Bronchial smooth muscle cell (primary cell): ENCODE data around the gene LCN9. TPM values are rescaled to one million over a fixed set of nuclear protein-coding genes. Genes with fewer than 3 reads are reported as not detected.

Experiments used
- total RNA-seq: library from RNA; depleted of rRNA; stranded (reverse); fragments of >200 nt; gene quantifications from 2 replicates; pipeline ENCODE4 v1.2.1, GENCODE V29; 2014

Gene LCN9, protein sequence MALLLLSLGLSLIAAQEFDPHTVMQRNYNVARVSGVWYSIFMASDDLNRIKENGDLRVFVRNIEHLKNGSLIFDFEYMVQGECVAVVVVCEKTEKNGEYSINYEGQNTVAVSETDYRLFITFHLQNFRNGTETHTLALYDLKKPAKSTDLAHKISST
- not detected in 2 replicates for total RNA-seq

DNA sequence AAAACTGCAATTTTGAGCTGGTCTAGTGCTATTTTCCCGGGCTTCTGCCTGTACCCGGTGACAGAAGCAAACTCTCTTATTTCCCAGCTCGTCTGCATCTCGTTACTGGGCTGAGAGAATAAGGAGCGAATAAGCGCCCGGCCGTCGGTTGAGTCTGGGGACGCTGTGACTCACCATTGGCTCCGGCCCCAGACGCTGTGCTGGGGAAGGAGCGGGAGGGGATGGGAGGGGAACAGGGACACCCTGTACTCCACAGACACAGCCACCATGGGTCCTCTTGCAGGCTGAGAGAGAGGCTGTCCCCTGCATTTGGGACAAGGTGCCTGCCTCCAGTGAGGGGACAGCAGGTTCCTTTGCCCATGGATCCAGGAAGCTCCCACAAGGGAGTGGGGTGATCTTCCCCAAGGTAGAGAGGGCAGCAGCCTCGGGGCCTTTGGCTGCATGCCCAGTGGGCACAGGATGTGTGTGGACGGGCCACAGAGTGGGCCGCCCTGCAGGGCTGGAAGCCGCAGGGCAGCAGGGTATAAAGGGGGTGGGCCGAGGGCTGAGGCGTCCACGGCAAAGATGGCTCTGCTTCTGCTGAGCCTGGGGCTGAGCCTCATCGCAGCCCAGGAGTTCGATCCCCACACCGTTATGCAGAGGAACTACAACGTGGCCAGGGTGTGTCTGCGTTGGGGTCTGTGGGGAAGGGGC is at the start of gene LCN9:
LCN9 (plus strand) TSS at position 552 of the 693 bp plus-strand sequence; CDS start at position 565, 13 bp downstream.

DNA sequence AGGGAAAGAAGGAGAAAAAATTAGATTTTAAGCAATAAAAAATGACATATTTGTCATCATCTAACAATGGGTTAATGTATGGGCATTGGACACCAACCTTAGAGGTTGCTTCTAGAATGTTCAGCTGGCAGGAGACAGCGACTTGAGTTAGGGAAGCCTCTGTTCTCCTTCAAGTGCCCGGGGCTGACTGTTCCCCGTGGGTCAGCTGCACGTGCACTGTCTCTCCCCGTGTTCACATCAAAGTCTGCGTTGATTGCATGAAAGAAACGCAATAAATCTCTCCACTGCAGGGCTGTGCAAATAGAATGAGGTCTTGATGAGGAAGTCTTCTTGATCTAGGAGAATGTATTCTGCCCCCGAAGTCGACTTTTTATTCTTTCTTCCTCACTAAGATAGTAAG is 23.9 kb upstream of the LCN9 start, which contains the start of gene GLT6D1:
GLT6D1 (minus strand) TSS at position 345 of the 400 bp plus-strand sequence. CDS start 353 bp downstream, outside the sequence.

DNA sequence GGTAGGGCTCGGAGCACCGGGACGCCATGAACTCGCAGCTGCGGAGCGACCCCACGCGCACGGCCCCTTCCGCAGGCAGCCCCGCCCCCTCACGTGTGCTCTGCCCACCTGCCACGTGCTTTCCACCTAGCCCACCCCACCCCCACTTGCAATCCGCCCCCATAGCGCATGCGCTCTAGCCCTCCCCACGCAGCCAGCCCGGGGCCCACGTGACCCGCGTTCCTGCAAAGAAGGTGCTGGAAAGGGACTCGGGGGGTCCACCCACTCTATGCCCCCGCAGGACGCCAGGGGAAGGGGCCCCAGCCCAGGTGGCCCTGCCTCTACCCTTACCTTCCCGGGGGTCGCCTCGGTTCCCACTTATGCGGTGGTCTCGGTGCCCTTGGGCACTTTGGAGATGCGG is 36.3 kb downstream of the LCN9 start, which contains the start of gene SOHLH1:
SOHLH1 (minus strand) TSS at position 42 of the 400 bp plus-strand sequence; CDS start at position 28, 14 bp downstream.

DNA sequence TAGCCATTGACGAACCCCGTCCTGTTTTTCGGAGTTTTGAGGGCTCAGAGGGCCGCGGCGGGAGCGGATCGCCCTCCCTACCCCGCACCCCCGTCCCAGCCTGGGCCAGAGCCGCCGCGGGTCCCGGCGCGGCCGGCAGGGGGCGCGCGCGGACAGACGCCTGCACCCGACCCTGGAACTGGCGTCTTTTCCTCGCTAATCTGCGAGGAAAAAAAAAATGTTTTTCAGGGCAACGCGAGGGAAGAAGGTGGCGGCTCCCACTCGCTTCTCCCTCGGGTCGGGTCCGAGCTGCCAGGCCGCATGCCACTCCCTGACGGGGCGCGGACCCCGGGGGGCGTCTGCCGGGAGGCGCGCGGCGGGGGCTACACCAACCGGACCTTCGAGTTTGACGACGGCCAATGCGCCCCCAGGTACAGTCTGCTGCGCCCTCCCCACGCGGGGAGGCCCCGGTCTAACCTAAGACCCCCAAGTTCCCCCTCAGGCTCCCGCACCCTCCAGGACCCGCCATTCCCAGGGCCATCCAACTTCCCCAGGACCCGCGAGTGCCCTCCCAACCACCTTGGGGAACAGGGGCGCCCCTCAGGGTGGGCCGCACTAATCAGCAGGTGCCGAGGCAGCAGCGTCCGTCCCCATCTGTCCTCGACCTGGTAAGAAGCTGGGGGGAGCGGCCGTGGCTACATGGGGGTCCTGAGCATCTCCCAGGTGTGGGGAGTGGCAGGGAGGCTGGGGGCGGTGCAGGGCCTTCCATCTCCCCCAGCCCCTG is 39.0 kb downstream of the LCN9 start, which contains the start of gene KCNT1:
KCNT1 (plus strand) TSS at position 227 of the 763 bp plus-strand sequence; CDS start at position 301, 74 bp downstream.

Other genes with a start within 250 kb of the LCN9 start
- gene PPP1R26, start 183.5 kb upstream of the LCN9 start, total RNA-seq, result 5.7 and 6.3 TPM in 2 replicates
- gene MRPS2, start 162.6 kb upstream of the LCN9 start, total RNA-seq, result 9.9 and 19.1 TPM in 2 replicates
- gene LCN1, start 141.9 kb upstream of the LCN9 start, total RNA-seq, result not detected in 2 replicates
- not detected in 2 replicates for gene OBP2A, start 117.2 kb upstream of the LCN9 start, total RNA-seq
- gene PAEP, start 101.6 kb upstream of the LCN9 start, total RNA-seq, result not detected in 2 replicates
- gene GLT6D1, start 23.8 kb upstream of the LCN9 start, total RNA-seq, result not detected in 2 replicates
- not detected in 2 replicates for gene SOHLH1, start 36.2 kb downstream of the LCN9 start, total RNA-seq
- gene KCNT1, start 38.9 kb downstream of the LCN9 start, total RNA-seq, result not detected in 2 replicates
- 15.0 and 19.7 TPM in 2 replicates for gene CAMSAP1, start 244.2 kb downstream of the LCN9 start, total RNA-seq